Measurements from ENCODE around the gene RBKS.

Gene RBKS

GRCh38 chr2:27890146-27890923 is at the start of gene RBKS, which contains the start of gene BABAM2:
Gene RBKS, minus strand, starts transcription at chr2:27890387. Its CDS starts 42 bp downstream, at chr2:27890345.
Gene BABAM2, plus strand, starts transcription at chr2:27890729. Its CDS starts 3,828 bp downstream, at chr2:27894557.
- no peak for FAIRE-seq

- no peak for FAIRE-seq
Observed at GRCh38 chr2:27935026-27935425, 44.8 kb upstream of the RBKS start.

GRCh38 chr2:27932396-27932795 is 42.2 kb upstream of the RBKS start:
- FAIRE-seq = no peak

GRCh38 chr2:27931361-27931950 is 41.3 kb upstream of the RBKS start:
- no peak for FAIRE-seq

- no peak for FAIRE-seq
Observed at GRCh38 chr2:27929916-27930486, 39.8 kb upstream of the RBKS start.

- no peak for FAIRE-seq
Observed at GRCh38 chr2:27925766-27926472, 35.7 kb upstream of the RBKS start.

DNA sequence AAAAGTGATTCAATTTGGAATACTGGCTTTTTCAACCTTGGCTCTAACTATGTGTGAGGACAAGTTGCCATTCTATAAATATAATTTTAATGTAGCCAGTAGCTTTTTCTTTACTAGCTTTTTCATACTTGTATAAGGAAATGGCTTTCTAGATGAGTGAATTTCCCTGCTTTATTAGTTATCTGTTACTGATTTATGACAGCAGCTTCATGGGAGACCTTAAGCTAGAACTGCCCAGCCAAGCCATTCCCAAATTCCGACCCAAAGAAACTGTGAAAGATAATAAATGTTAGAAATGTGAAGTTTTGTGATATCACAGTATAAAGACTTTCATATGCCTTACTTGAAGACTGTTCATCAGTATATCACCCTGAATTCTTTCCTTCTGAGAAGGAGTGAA is 32.7 kb upstream of the RBKS start:
- FAIRE-seq = no peak

DNA sequence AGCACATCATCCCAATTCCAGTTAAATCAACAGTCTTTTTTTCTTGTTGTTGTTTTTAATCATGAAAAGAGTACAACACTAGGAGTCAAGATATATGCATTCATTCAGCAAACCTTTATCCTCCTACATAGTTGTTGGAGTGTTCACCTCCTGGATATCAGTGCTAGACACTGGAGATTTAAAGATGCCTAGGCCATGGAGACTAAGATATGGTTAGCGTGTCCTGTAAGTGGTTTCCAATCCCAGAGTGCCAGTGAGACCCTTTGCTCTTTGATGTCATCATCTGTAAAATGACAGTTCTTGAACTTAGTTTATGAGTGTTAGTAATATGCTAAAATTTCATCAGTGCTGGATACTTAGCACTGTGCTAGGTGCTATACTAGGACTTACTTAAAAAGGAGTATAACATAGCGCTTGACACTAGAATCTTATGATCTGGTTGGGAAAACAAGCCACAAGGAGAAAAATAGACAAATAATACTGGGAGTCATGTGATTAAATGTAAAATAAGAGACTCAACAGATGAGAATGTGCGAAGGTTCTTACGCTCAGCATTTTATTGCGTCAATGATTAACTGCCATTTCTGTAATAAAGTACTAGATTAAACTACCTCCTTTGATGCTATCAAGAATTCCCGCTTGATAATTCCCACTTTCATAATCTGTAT is 31.8 kb upstream of the RBKS start:
- FAIRE-seq = no peak

- FAIRE-seq = no peak
Observed at GRCh38 chr2:27921424-27921823, 31.2 kb upstream of the RBKS start.

DNA sequence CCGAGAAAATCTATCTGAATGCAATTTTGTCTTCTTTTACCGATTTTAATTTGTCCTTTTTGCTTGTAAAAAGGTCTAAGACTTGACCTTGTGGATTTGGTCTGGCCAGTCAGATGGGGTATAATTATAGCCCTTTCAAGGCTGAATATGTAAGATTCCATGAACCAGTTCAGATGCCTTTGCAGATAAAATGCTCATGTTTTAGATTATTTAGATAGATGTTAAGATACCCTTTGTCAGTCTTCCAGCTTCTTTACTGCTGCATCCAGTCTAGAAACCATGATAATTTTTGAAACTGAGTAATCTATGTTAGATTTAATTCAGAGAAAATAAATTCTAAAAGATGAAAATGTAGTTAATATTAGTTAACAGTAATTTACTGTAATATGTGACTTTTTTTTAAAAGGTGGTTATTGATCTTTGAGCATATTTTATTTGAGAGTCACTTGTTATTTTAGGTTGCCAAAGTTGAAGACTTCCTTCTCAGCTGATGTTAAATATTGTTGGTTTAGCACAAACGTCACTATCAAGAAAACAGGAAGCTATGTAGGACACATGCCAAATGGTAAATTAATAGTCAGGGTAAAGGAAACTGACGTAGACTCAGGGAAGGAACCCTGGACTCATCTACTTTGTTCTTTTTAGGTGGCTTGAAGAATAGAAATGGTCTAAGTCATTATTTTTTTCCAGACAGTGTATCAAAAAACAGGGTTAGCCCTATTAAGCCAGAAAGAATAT is 30.1 kb upstream of the RBKS start:
- peak; percentile 25 for FAIRE-seq

- FAIRE-seq = no peak
Observed at GRCh38 chr2:27916293-27916995, 26.3 kb upstream of the RBKS start.

GRCh38 chr2:27915874-27916273 is 25.7 kb upstream of the RBKS start:
- no peak for FAIRE-seq

DNA sequence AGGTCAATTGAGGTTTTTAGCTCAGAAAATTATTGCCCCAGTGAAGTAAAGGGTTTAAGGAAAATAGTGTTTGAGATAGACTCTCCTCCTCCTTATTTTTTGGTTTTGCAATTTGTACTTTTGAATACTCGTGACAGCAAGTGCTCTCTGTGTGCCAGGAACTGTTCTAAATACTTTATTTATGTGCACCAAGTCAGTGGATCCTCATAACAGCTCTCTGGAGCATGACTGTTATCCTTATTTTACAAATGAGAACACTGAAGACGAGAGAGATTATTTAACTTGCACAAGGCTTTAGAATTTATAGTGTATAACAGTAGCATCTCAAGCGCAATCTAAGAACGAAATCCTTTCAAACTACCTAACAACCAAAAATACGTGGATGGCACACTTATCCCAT is 25.0 kb upstream of the RBKS start:
- no peak for FAIRE-seq

DNA sequence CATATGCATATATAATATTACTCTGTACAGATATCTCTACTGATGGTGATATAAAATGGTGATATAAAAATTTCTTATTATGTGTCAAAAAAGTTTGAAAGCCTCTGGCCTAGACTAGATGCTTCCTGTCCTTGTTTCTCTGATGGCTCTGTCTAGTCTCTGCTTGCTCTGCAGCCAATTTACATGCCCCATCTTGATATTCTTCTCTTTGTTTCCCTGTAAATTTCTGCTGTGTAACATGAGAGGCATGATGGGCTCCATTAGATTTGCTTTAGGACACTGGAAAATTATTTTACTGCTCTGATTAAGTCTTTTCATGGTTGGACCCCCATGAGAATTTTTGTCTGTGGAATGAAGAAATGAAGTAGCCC is 24.6 kb upstream of the RBKS start:
- no peak for FAIRE-seq

DNA sequence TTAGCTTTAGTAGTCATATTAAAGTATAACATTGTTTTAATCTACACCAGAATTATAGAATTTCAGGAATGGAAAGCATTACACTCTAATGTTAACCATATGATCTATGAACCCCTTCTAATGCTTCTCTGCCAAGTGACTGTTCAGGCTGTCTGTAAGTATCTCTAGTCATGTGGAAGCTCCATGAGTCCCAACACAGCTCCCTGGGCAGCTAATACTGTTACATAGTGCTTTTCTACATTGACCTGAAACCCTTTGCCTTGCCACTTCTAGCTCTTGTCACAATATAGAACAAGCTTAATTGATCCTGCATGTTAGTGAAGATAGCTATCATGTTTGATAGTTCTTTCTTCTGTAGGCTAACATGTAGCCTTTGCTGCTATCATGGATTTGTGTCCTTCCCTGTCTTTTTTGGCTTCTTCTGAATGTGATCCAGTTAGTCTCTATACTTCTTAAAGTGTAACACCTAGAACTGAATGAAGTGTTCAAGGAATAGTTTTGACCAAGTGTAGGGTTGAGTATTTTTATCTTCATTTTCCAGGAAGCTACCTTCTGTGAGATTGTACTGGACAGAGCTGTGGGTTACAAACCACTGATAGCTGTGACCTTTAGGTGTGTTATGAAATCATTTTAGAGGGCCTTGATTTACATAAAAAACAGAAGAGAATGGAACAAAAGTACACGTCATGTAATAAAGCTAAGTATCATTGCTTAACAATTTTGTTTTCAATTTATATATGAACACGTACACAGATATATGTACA is 24.0 kb upstream of the RBKS start:
- no peak for FAIRE-seq

GRCh38 chr2:27912512-27912911 is 22.3 kb upstream of the RBKS start:
- no peak for FAIRE-seq

- FAIRE-seq = no peak
Observed at GRCh38 chr2:27911458-27912210, 21.4 kb upstream of the RBKS start.

DNA sequence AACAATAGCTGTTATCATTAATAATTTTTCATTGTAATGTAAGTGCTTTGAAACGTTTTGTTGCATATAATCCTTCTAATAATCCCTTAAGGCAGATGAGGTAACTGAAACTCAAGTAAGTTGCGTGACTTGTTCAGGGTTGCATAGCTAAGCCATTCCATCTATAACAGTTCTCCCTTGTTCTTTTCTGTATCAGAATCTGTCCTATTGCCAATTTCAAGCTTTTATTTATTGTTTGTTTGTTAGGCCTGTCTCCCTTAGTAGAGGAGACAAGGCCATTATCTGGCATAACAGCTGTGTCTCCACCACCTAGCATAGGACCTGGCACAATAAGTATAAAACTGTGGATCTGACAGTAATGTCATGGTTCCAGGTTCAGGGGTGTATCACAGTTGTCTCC is 19.7 kb upstream of the RBKS start:
- no peak for FAIRE-seq

- FAIRE-seq = no peak
Observed at GRCh38 chr2:27907547-27907946, 17.4 kb upstream of the RBKS start.

DNA sequence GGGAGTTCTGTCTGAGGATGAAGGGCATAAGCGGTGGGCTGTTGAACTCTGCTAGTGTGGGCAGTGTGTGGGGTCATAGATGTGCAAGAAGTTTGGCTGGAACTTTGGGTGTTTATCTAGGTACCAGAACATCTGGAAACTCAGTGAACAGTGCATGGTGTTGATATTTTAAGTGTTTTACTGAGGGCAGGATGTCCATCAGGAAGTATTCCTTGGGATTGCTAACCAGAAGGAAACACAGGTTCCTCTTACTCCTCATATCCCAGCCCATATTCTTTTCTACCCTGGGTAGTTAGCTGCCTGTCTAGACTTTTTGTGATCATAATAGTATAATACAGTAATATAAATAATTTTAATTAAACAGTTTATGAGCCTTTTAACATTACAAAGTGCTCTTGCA is 15.9 kb upstream of the RBKS start:
- no peak for FAIRE-seq

- no peak for FAIRE-seq
Observed at GRCh38 chr2:27904405-27904665, 14.1 kb upstream of the RBKS start.

All from TTC549 (cell line).